Prostate gland (tissue), 2 donors: Measurements from ENCODE around the gene GATA6.

ENCODE experiments used
- CTCF ChIP-seq, 4 experiments: fragments of 200-600 bp in 2 of 4; fragments of 450-650 bp in 2 of 4; sonication (generic) in 2 of 4; IDR thresholded peaks; 1 replicate in 3 of 4; 2 replicates in 1 of 4; pipeline ENCODE4 v1.5.1; 2016 to 2019; ENCODE audit warnings: antibody characterized with exemption in 4 of 4, mild to moderate bottlenecking in 2 of 4, moderate library complexity in 2 of 4
- POLR2A ChIP-seq: fragments of 450-650 bp; IDR thresholded peaks from one replicate; pipeline ENCODE4 v1.6.1; 2016; ENCODE audit warnings: antibody characterized with exemption, mild to moderate bottlenecking
- POLR2AphosphoS5 ChIP-seq: sonication (generic); formaldehyde crosslinking; IDR thresholded peaks from one replicate; pipeline ENCODE4 v1.6.1; 2017; ENCODE audit warnings: antibody characterized with exemption

GRCh38 chr18:22191923-22192322 is 22.5 kb downstream of the GATA6 start:
- TF ChIP-seq CTCF (IDR thresholded peaks at IDR 0.05) (no peak), POLR2A (no peak), POLR2AphosphoS5 (no peak)
